Calu3 (cell line): ENCODE data around the gene NWD2. TPM values are rescaled to one million over a fixed set of nuclear protein-coding genes. Genes with fewer than 3 reads are reported as not detected.

ENCODE experiments used
- BruUV-seq: library from RNA; stranded (reverse); fragments of 400-500 nt; replicated peaks from 2 replicates; lab custom pipeline; 2021; lab: Mats Ljungman, UMichigan
- CTCF ChIA-PET: fragments of 300-600 bp; sonication (Branson Sonifier 250); formaldehyde crosslinking; loops from one replicate; lab custom pipeline; 2022; ENCODE audit warnings: antibody characterized with exemption; lab: Charles Lee
- DNase-seq: peaks from one replicate; pipeline ENCODE4 v3.0.0; 2022
- H3K27ac Mint-ChIP-seq: one replicate; pipeline ENCODE4 v1.8.0; 2022; ENCODE audit warnings: mixed read lengths; ENCODE audit not compliant: unreplicated experiment
- H3K27me3 Mint-ChIP-seq: one replicate; pipeline ENCODE4 v1.8.0; 2022; ENCODE audit warnings: mixed read lengths; ENCODE audit not compliant: unreplicated experiment
- H3K36me3 Mint-ChIP-seq: one replicate; pipeline ENCODE4 v1.8.0; 2022; ENCODE audit warnings: mild to moderate bottlenecking, moderate library complexity, mixed read lengths; ENCODE audit not compliant: insufficient read depth, unreplicated experiment
- H3K4me1 Mint-ChIP-seq: one replicate; pipeline ENCODE4 v1.8.0; 2022; ENCODE audit warnings: mild to moderate bottlenecking, low read depth, mixed read lengths; ENCODE audit not compliant: unreplicated experiment
- H3K4me3 Mint-ChIP-seq: one replicate; pipeline ENCODE4 v1.8.0; 2022; ENCODE audit warnings: mild to moderate bottlenecking, low read depth, moderate library complexity, mixed read lengths; ENCODE audit not compliant: unreplicated experiment
- H3K9me3 Mint-ChIP-seq: one replicate; pipeline ENCODE4 v1.8.0; 2022; ENCODE audit warnings: low read depth, mixed read lengths; ENCODE audit not compliant: unreplicated experiment
- CTCF ChIP-seq: fragments of 200-600 bp; IDR thresholded peaks from one replicate; pipeline ENCODE4 v1.8.0; 2022; ENCODE audit warnings: antibody characterized with exemption; ENCODE audit not compliant: unreplicated experiment
- intact Hi-C: fragments of 100-400 bp; cut with micrococcal nuclease; formaldehyde crosslinking; loops from one replicate; pipeline ENCODE4 v1.10.0; 2022; ENCODE audit not compliant: unreplicated experiment
- total RNA-seq: library from RNA; stranded (reverse); gene quantifications from 2 replicates; pipeline ENCODE4 v1.2.3, GENCODE V29; 2022

The NWD2 gene
- total RNA-seq, 1 experiment from 2014 or later: 1.4 TPM

GRCh38 chr4:37480509-37480908 is 236.0 kb downstream of the NWD2 start:
- no peak overlapping the region for H3K27ac Mint-ChIP-seq
- DNase-seq: no peak
- CTCF ChIA-PET: no interaction called here

GRCh38 chr4:37481547-37482122 is 237.1 kb downstream of the NWD2 start:
- no TSS peak for BruUV-seq
- Mint-ChIP-seq H3K27ac (no peak overlapping the region), H3K9me3 (peaks cover 4% of the 10 kb centered on the region), H3K36me3 (peaks cover 25% of the 10 kb centered on the region), H3K4me1 (peaks cover 70% of the 10 kb centered on the region), H3K4me3 (no peak overlapping the region), H3K27me3 (no peaks in the 10 kb centered on the region)
- no peak for TF ChIP-seq CTCF
- CTCF ChIA-PET: interaction anchor here (0.6 kb wide), 1 partner anchor 11 kb away, joined by 4 read pairs; no protein-coding TSS in a partner anchor
- intact Hi-C loops: no loop called here
- DNase-seq: no peak

More at GRCh38 chr4:37480509-37480908, 236.0 kb downstream of the NWD2 start:
- no TSS peak for BruUV-seq
- Mint-ChIP-seq H3K27me3 (no peaks in the 10 kb centered on the region), H3K4me1 (peaks cover 67% of the 10 kb centered on the region), H3K4me3 (no peak overlapping the region), H3K36me3 (peaks cover 25% of the 10 kb centered on the region), H3K9me3 (peaks cover 4% of the 10 kb centered on the region)
- intact Hi-C loops: no loop called here
- TF ChIP-seq CTCF: no peak

GRCh38 chr4:37482236-37482913 is 237.8 kb downstream of the NWD2 start:
- no peak overlapping the region for H3K4me3 Mint-ChIP-seq

GRCh38 chr4:37483610-37484009 is 239.1 kb downstream of the NWD2 start:
- no TSS peak for BruUV-seq
- no peak overlapping the region for H3K4me3 Mint-ChIP-seq

More at GRCh38 chr4:37482236-37482913, 237.8 kb downstream of the NWD2 start:
- Mint-ChIP-seq H3K4me1 (peaks cover 70% of the 10 kb centered on the region), H3K9me3 (peaks cover 2% of the 10 kb centered on the region), H3K27me3 (no peaks in the 10 kb centered on the region), H3K36me3 (peaks cover 20% of the 10 kb centered on the region), H3K27ac (no peak overlapping the region)
- no TSS peak for BruUV-seq
- intact Hi-C loops: no loop called here
- no peak for DNase-seq
- CTCF ChIA-PET: interaction anchor here (0.6 kb wide), 1 partner anchor 10 kb away, joined by 4 read pairs; no protein-coding TSS in a partner anchor
- TF ChIP-seq CTCF: no peak

More at GRCh38 chr4:37483610-37484009, 239.1 kb downstream of the NWD2 start:
- no peak for TF ChIP-seq CTCF
- peaks cover 11% of the 10 kb centered on the region for H3K36me3 Mint-ChIP-seq
- peaks cover 67% of the 10 kb centered on the region for H3K4me1 Mint-ChIP-seq
- H3K27ac Mint-ChIP-seq: no peak overlapping the region
- intact Hi-C loops: no loop called here
- CTCF ChIA-PET: no interaction called here
- no peaks in the 10 kb centered on the region for H3K27me3 Mint-ChIP-seq
- peaks cover 2% of the 10 kb centered on the region for H3K9me3 Mint-ChIP-seq
- DNase-seq: no peak
